Jurkat, Clone E6-1 (cell line): ENCODE data around the gene NPFFR1.
"Not testable (repeated sequence)": the region's sequence is repeated elsewhere in the genome, so short reads cannot be mapped to it uniquely, and the experiment has no call there.

Experiments used
- DNase-seq: peaks from one replicate; pipeline ENCODE4 v3.0.0-alpha.2; 2011; ENCODE audit warnings: low read depth, low spot score
- H3K4me3 ChIP-seq: 2 replicates; pipeline ENCODE4 v1.5.1; 2011; ENCODE audit warnings: mild to moderate bottlenecking, low read length, control low read depth, moderate library complexity

NPFFR1 gene

GRCh38 chr10:70234668-70235447 lies 48.9 kb downstream of the NPFFR1 start:
- H3K4me3 ChIP-seq, result no peak overlapping the region
- no peak for DNase-seq

- DNase-seq, result no peak
- H3K4me3 ChIP-seq, result peak overlapping the region; percentile 92
These were observed 49.9 kb downstream of the NPFFR1 start for GRCh38 chr10:70233939-70234300.

GRCh38 chr10:70233109-70233938 lies 50.5 kb downstream of the NPFFR1 start, which contains the start of gene PPA1:
PPA1 (minus strand) TSS chr10:70233429; CDS start chr10:70233327, 102 bp downstream.
- peak; percentile 92 for DNase-seq
- peak within 1 kb of the TSS; percentile 92 for H3K4me3 ChIP-seq

- DNase-seq, result no peak
These were observed 51.0 kb downstream of the NPFFR1 start for GRCh38 chr10:70232859-70233108.

GRCh38 chr10:70232155-70232858 lies 51.5 kb downstream of the NPFFR1 start:
- peak overlapping the region; percentile 92 for H3K4me3 ChIP-seq
- peak; percentile 57 for DNase-seq

More at GRCh38 chr10:70232859-70233108, 51.0 kb downstream of the NPFFR1 start:
- peak overlapping the region; percentile 92 for H3K4me3 ChIP-seq

GRCh38 chr10:70228491-70228890 lies 55.3 kb downstream of the NPFFR1 start:
- no peak overlapping the region for H3K4me3 ChIP-seq
- no peak for DNase-seq

- DNase-seq, result no peak
These were observed 56.1 kb downstream of the NPFFR1 start for GRCh38 chr10:70227548-70228320.

GRCh38 chr10:70223728-70224127 lies 60.1 kb downstream of the NPFFR1 start:
- no peak for DNase-seq
- H3K4me3 ChIP-seq, result no peak overlapping the region

More at GRCh38 chr10:70227548-70228320, 56.1 kb downstream of the NPFFR1 start:
- no peak overlapping the region for H3K4me3 ChIP-seq

- not testable (repeated sequence) for DNase-seq, H3K4me3 ChIP-seq
These were observed 60.9 kb downstream of the NPFFR1 start for GRCh38 chr10:70222811-70223447.

- no peak overlapping the region for H3K4me3 ChIP-seq
- no peak for DNase-seq
These were observed 61.4 kb downstream of the NPFFR1 start for GRCh38 chr10:70222340-70222794.

- no peak overlapping the region for H3K4me3 ChIP-seq
- DNase-seq, result no peak
These were observed 62.8 kb downstream of the NPFFR1 start for GRCh38 chr10:70221030-70221429.

- H3K4me3 ChIP-seq, result no peak overlapping the region
- DNase-seq, result no peak
These were observed 70.9 kb downstream of the NPFFR1 start for GRCh38 chr10:70212879-70213278.

- no peak overlapping the region for H3K4me3 ChIP-seq
These were observed 71.5 kb downstream of the NPFFR1 start for GRCh38 chr10:70212277-70212676.

GRCh38 chr10:70206762-70207161 lies 77.0 kb downstream of the NPFFR1 start:
- DNase-seq, result no peak

More at GRCh38 chr10:70212277-70212676, 71.5 kb downstream of the NPFFR1 start:
- no peak for DNase-seq

GRCh38 chr10:70201105-70201504 lies 82.7 kb downstream of the NPFFR1 start:
- H3K4me3 ChIP-seq, result no peak overlapping the region
- DNase-seq, result no peak

More at GRCh38 chr10:70206762-70207161, 77.0 kb downstream of the NPFFR1 start:
- H3K4me3 ChIP-seq, result no peak overlapping the region

- H3K4me3 ChIP-seq, result no peak overlapping the region
- DNase-seq, result peak; percentile 29
These were observed 84.9 kb downstream of the NPFFR1 start for GRCh38 chr10:70198696-70199466.
